ENCODE measurements around the gene DOCK2.

DNA sequence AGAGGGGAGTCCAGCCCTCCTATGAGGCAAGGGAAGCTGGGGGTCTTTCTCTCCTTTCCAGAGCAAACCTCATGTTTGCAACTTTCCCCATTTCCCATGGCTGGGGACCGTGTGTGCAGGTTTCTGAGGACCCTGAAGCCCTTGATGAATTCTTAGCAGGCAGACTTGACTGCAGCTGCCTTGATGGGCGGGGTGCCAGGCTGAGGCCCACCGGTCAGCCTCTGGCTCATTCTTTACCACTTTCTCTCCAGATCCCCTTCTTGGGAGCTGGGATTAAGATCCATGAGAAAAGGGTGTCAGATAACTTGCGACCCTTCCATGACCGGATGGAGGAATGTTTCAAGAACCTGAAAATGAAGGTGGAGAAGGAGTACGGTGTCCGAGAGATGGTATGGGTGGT, 438.6 kb downstream of the DOCK2 start:
- TF ChIP-seq EZH2 (IDR thresholded peaks at IDR 0.05; ENCODE audit: low read length, unreplicated experiment) (no peak), EZH2phosphoT487 (IDR thresholded peaks at IDR 0.05; ENCODE audit: borderline replicate concordance, low read length) (no peak)
- TF ChIP-seq, protein P1, sequence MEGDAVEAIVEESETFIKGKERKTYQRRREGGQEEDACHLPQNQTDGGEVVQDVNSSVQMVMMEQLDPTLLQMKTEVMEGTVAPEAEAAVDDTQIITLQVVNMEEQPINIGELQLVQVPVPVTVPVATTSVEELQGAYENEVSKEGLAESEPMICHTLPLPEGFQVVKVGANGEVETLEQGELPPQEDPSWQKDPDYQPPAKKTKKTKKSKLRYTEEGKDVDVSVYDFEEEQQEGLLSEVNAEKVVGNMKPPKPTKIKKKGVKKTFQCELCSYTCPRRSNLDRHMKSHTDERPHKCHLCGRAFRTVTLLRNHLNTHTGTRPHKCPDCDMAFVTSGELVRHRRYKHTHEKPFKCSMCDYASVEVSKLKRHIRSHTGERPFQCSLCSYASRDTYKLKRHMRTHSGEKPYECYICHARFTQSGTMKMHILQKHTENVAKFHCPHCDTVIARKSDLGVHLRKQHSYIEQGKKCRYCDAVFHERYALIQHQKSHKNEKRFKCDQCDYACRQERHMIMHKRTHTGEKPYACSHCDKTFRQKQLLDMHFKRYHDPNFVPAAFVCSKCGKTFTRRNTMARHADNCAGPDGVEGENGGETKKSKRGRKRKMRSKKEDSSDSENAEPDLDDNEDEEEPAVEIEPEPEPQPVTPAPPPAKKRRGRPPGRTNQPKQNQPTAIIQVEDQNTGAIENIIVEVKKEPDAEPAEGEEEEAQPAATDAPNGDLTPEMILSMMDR (conservative IDR thresholded peaks at IDR 0.05; ENCODE audit: low read depth, low read length), result no peak

All from PC-3 (cell line).